Cardiac fibroblast (primary cell): Measurements from ENCODE around the gene OR5M10.

Experiments
- DNase-seq, 2 donors: peaks; one replicate each; pipeline versions ENCODE4 v3.0.0 to v3.0.0-alpha.2; 2010; ENCODE audit warnings: low read depth in 2 of 2
- H3K4me3 ChIP-seq, 2 donors: replicated peaks in 1 of 2; 1 replicate in 1 of 2; 2 replicates in 1 of 2; pipeline ENCODE4 v1.5.1; 2011; ENCODE audit warnings: low read depth in 2 of 2, low read length in 2 of 2, mild to moderate bottlenecking in 2 of 2, moderate library complexity in 1 of 2
- CTCF ChIP-seq: IDR thresholded peaks from one replicate; pipeline ENCODE4 v1.5.1; 2011; ENCODE audit warnings: low read depth, mild to moderate bottlenecking, low read length, inconsistent platforms

Gene OR5M10

DNA sequence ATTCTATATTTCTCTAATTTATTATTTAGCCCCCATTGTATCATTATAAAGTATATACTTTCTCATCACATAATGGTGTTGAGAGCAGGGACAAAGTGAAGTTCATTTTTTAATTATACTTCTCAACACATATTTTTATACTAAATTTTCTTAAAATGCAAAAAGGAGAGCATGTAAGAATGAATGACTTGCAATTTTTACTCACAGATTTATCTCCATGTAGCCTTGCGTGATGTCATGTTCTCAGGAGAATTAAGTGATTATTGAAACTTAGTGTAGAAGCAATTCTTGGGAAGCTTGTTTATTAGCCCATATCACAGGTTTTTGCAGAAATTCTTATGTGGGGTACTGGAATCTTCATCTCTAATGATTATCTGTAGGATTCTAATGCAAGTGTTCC lies 33.8 kb downstream of the OR5M10 start:
- H3K4me3 ChIP-seq: no peak overlapping the region
- TF ChIP-seq CTCF: no peak
- no peak for DNase-seq

GRCh38 chr11:56543157-56543556 lies 34.4 kb downstream of the OR5M10 start, which contains the start of gene OR5M11:
OR5M11 (minus strand) TSS chr11:56543257; CDS start chr11:56543257, 0 bp downstream.
- no peak for DNase-seq
- no peak within 1 kb of the TSS for H3K4me3 ChIP-seq
- TF ChIP-seq CTCF: no peak

GRCh38 chr11:56533054-56533740 lies 44.3 kb downstream of the OR5M10 start:
- TF ChIP-seq CTCF: no peak
- H3K4me3 ChIP-seq: no peak overlapping the region
- DNase-seq: no peak

DNA sequence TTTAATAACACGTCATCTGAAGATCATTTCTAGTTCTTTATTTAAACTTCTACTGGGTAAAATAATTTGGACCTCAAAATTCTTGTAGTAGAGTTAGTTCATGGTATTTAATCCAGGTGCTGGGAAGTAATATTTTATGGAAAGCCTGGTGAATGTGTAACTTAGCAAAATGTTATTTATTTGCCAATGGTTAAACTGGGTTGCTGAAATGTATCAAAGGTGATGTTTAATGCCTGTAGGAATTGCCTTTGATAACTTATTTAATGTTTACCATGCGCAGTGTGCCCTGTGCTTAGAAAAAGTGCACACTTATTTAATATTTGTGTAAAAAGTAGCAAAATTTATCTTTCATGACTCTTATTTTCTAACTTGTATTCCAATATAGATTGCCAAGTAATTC lies 45.7 kb downstream of the OR5M10 start:
- DNase-seq: no peak
- no peak for TF ChIP-seq CTCF
- H3K4me3 ChIP-seq: no peak overlapping the region
